ENCODE data around the gene ITGA7. TPM values are rescaled to one million over a fixed set of nuclear protein-coding genes. Genes with fewer than 3 reads are reported as not detected.

ITGA7 gene
- total RNA-seq, 1 donor, result 13.9 TPM

DNA sequence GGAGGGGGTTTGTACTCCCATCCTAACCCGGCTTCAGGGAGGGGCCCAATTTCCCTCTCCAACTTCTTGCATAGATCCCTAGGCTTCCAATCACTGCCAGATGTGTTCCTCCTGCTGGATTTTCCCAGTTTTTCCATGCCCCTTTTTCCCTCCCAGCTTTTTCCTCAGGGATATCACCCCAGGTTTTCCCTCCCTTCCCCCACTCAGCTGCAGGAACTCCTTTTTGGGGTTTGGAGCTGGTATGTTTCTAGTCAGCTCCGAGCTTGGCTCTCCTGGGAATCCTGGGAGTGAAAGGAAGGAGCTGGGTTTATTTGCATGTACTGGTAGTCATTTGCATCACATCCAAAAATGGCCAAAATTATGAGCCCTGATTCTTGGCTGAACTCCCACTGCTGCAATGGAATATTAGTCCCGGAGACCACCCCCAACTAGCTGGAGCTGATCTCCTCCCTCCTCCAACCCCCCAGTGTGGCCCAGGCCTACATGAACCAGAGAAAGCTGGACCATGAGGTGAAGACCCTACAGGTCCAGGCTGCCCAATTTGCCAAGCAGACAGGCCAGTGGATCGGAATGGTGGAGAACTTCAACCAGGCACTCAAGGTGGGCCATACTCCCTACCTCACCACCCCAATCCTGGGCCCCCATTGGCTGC, 11.0 kb upstream of the ITGA7 start:
- DNase-seq (ENCODE audit: low read depth), result no peak
- TF ChIP-seq, protein P1, sequence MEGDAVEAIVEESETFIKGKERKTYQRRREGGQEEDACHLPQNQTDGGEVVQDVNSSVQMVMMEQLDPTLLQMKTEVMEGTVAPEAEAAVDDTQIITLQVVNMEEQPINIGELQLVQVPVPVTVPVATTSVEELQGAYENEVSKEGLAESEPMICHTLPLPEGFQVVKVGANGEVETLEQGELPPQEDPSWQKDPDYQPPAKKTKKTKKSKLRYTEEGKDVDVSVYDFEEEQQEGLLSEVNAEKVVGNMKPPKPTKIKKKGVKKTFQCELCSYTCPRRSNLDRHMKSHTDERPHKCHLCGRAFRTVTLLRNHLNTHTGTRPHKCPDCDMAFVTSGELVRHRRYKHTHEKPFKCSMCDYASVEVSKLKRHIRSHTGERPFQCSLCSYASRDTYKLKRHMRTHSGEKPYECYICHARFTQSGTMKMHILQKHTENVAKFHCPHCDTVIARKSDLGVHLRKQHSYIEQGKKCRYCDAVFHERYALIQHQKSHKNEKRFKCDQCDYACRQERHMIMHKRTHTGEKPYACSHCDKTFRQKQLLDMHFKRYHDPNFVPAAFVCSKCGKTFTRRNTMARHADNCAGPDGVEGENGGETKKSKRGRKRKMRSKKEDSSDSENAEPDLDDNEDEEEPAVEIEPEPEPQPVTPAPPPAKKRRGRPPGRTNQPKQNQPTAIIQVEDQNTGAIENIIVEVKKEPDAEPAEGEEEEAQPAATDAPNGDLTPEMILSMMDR (IDR thresholded peaks at IDR 0.05; ENCODE audit: insufficient read depth, low read length), result no peak
- H3K4me3 ChIP-seq (ENCODE audit: low read depth, low read length), result no peak overlapping the region

DNA sequence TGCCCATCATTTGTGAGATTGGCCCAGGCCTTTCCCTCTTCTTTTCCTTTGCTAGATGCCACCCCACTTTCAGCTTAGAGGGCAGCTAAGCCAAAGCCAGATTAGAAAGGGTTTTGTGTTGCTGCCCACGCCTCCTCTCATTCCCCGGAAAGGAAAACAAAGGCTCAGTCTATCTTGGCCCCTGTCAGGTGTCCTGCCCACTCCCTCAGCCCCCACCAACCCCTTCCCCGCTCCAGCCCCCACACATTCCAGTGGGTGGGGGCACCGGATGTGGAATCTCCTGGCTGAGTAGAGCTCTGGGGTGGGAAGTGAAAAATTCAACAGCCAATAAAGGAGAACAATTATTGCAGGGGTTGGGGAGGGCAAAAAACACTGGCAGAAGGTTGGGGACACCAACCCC, 10.3 kb upstream of the ITGA7 start:
- TF ChIP-seq, protein P1 (IDR thresholded peaks at IDR 0.05; ENCODE audit: insufficient read depth, low read length), result no peak
- no peak for DNase-seq (ENCODE audit: low read depth)
- H3K4me3 ChIP-seq (ENCODE audit: low read depth, low read length), result peak overlapping the region; percentile 35

DNA sequence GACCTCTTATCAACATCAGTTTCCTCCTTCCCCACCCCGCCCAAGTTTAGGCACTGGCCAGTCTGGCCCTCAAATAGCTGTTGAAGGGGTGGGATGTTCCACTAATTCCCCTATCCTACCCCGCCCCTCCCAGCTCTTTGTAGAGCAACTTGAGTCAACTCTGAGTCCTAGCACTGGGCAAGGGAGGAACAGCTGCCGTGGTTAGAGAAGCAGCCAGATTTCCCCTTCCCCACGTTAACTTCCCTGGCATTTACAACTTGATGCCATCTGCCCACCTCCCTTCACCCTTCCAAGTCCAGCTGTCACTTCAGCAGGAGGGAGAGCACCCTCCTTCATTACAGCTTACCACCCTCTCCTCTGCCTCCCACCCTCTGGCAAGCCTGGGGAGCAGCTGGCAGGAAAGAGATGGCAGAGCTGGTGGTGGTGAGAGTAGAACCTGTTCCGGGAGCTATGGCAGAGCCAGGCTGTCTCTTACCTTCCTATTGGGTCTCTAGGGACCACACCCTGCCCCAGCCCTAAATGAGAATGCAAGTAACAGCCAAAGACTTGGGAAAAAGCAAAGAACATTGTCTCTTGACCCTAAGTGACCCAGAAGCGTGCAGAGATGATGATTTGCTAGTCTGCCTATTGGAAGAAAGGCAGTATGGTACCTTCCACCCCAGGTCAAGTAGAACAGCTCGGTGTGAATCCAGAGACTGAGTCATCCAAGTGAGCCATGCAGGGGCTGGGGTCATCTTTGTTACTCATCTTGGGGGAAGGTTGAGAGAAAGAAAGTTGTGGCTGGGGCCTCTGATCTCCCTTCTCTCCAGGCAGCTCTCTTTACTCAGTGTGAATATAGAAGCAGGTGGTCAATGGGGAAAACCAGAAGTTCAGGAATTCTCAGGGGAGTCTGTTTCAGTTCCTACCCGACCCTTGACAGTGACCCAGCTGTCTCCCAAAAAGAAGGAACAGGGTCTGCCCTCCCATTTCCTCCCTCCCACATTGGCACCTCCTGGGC, 9.6 kb upstream of the ITGA7 start:
- TF ChIP-seq, protein P1 (IDR thresholded peaks at IDR 0.05; ENCODE audit: insufficient read depth, low read length), result no peak
- H3K4me3 ChIP-seq (ENCODE audit: low read depth, low read length), result peak overlapping the region; percentile 77
- no peak for DNase-seq (ENCODE audit: low read depth)

DNA sequence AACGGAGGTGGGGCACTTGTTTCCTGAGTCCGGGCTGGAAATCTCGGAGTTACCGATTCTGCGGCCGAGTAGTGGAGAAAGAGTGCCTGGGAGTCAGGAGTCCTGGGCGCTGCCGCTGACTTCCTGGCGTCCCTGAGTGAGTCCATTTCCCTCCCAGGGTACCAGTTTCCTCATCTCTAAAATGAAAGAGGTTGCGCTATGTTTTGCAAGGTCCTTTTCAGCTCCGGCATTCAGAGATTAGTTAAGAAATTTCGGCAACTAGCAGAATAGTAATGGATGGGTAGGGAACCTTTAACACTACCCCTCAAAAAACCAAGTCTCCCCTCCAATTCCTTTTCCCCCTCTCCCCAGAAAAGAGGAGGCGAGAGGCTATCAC, 8.9 kb upstream of the ITGA7 start:
- TF ChIP-seq, protein P1 (IDR thresholded peaks at IDR 0.05; ENCODE audit: insufficient read depth, low read length), result no peak
- no peak for DNase-seq (ENCODE audit: low read depth)
- H3K4me3 ChIP-seq (ENCODE audit: low read depth, low read length), result peak overlapping the region; percentile 77

DNA sequence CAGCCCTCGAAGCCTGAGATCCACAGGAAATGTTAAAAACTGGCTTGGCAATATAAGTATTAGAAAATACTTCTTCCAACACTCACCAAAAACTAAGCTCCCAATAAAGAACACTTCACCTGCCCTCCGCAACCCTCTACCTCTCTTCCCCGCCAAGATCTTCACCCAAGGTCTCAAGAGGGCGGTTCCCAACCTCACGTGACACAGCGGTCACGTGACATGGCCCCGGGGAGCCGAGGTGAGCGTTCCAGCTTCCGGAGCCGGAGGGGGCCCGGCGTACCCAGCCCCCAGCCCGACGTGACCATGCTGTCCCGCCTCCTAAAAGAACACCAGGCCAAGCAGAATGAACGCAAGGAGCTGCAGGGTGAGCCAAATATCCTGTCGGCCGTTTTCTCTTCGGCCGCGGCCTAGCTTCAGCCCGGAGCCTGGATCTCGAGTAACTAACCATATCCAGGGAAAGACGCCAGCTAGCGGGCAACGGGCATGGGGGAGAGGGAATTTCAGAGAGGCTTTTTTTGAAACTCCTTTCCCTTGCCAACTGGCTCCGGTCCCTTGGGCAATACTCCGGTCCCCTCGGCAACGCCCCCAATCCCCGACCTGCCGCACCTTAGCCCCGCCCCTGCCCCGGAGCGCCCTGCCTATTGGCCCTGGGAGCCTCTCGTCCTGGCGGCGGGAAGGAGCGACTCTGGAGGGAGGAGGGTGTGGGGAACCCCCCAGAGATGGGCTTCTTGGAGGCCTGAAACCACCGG, 8.3 kb upstream of the ITGA7 start, which contains the start of gene BLOC1S1:
Gene BLOC1S1, plus strand, starts transcription at position 214 of the 749 bp plus-strand sequence. Its CDS starts 6 bp downstream, at position 220.
- peak within 1 kb of the TSS; percentile 77 for H3K4me3 ChIP-seq (ENCODE audit: low read depth, low read length)
- TF ChIP-seq, protein P1 (IDR thresholded peaks at IDR 0.05; ENCODE audit: insufficient read depth, low read length), result no peak
- peak; percentile 93 for DNase-seq (ENCODE audit: low read depth)

DNA sequence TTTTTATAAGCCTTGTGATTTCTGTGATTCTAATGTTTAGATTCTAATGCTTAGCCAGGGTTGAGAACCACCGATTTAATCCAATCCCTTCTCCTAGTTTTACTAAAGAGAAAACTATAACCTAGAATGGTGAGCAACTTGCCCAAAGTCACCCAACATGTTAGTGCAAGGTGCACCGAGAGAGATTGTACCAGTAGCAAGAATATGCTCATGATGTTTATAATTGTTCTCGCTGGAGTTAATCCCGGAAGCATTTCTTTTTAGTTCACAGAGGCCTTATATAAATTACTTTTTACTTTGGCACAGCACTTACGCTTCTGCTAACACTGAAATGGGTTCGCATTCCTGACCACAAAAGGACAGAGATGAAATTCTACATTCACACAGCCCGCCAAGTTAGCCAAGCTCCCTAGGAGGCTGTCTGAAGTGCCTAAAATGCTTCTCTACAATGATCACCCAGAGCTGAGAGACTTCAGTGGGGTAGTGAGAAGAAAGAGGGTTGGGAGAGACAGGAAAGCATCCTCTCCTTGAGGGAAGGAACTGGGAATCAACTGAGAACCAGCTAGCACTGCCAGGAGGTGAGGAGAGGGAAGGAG, 7.6 kb upstream of the ITGA7 start:
- DNase-seq (ENCODE audit: low read depth), result no peak
- TF ChIP-seq, protein P1 (IDR thresholded peaks at IDR 0.05; ENCODE audit: insufficient read depth, low read length), result no peak

More for the DNA sequence above, 7.6 kb upstream of the ITGA7 start:
- peak overlapping the region; percentile 77 for H3K4me3 ChIP-seq (ENCODE audit: low read depth, low read length)
